HCT116 (cell line): Measurements from ENCODE around the gene TRIM6. TPM values are rescaled to one million over a fixed set of nuclear protein-coding genes. Genes with fewer than 3 reads are reported as not detected.

Experiments used
- ATAC-seq: fragments of 200-7000 bp; cut with Tn5 transposase; 2 replicates; pipeline ENCODE4 v1.9.1; 2020; ENCODE audit warnings: mild to moderate bottlenecking, moderate library complexity
- BruUV-seq: library from RNA; stranded (reverse); fragments of 400-500 nt; replicated peaks from 2 replicates; lab custom pipeline; 2021; lab: Mats Ljungman, UMichigan
- CTCF ChIA-PET: fragments of 300-600 bp; sonication (Branson Sonifier 250); formaldehyde crosslinking; loops from one replicate; lab custom pipeline; 2021; ENCODE audit warnings: antibody characterized with exemption; lab: Charles Lee
- POLR2A ChIA-PET: fragments of 300-600, 350-600 bp; sonication (Branson Sonifier 250); formaldehyde crosslinking; loops from one replicate; lab custom pipeline; 2021; ENCODE audit warnings: antibody characterized with exemption; lab: Charles Lee
- RAD21 ChIA-PET, 2 experiments: fragments of 300-600 bp; sonication (Branson Sonifier 250); formaldehyde crosslinking; loops; one replicate each; lab custom pipeline; 2023; ENCODE audit warnings: low total read pairs in 2 of 2; ENCODE audit not compliant: uncharacterized antibody in 2 of 2, unreplicated experiment in 2 of 2, low non-redundant PET in 1 of 2; lab: Charles Lee
- DNase-seq: peaks from one replicate; pipeline ENCODE4 v3.0.0-alpha.2; 2010; ENCODE audit warnings: low read depth, low spot score
- H2AFZ ChIP-seq: fragments of 200-600 bp; shearing (Covaris generic), sonication (generic); 2 replicates; pipeline ENCODE4 v1.6.1; 2017; ENCODE audit warnings: low read depth, mixed run types, mixed read lengths, antibody characterized with exemption, low read length; ENCODE audit not compliant: poor library complexity, severe bottlenecking
- H3K27ac ChIP-seq: 2 replicates; pipeline ENCODE4 v1.5.1; 2012; ENCODE audit warnings: low read depth, low read length
- H3K27me3 ChIP-seq: fragments of 200-600 bp; sonication (generic); 2 replicates; pipeline ENCODE4 v1.6.1; 2016; ENCODE audit warnings: mixed run types, low read length, mixed read lengths; ENCODE audit not compliant: insufficient read depth
- H3K36me3 ChIP-seq, 2 experiments: fragments of 200-500 bp in 1 of 2; fragments of 200-600 bp in 1 of 2; sonication (Bioruptor generic) in 1 of 2; sonication (generic) in 1 of 2; 2 replicates each; pipeline versions ENCODE4 v1.5.1 to v1.6.1; 2014 to 2016; ENCODE audit warnings: low read length in 2 of 2, inconsistent platforms in 1 of 2, mixed read lengths in 1 of 2, mixed run types in 1 of 2; ENCODE audit not compliant: insufficient read depth in 2 of 2, control insufficient read depth in 1 of 2
- H3K4me1 ChIP-seq, 2 experiments: fragments of 200-600 bp in 1 of 2; sonication (generic) in 1 of 2; 2 replicates each; pipeline versions ENCODE4 v1.5.1 to v1.6.1; 2012 to 2017; ENCODE audit warnings: low read length in 2 of 2, inconsistent platforms in 1 of 2, mild to moderate bottlenecking in 1 of 2, mixed read lengths in 1 of 2, mixed run types in 1 of 2, moderate library complexity in 1 of 2; ENCODE audit not compliant: insufficient read depth in 2 of 2, control insufficient read depth in 1 of 2
- H3K4me2 ChIP-seq: fragments of 200-600 bp; sonication (generic); 2 replicates; pipeline ENCODE4 v1.6.1; 2017; ENCODE audit warnings: mixed run types, low read length, mixed read lengths
- H3K4me3 ChIP-seq, 2 experiments: fragments of 200-600 bp in 1 of 2; sonication (generic) in 1 of 2; replicated peaks in 1 of 2; 2 replicates each; pipeline ENCODE4 v1.5.1; 2011 to 2016; ENCODE audit warnings: low read length in 2 of 2, control low read depth in 1 of 2, low read depth in 1 of 2, mild to moderate bottlenecking in 1 of 2, mixed read lengths in 1 of 2, mixed run types in 1 of 2
- H3K79me2 ChIP-seq: fragments of 200-600 bp; sonication (generic); 2 replicates; pipeline ENCODE4 v1.6.1; 2017; ENCODE audit warnings: mild to moderate bottlenecking, mixed run types, low read length, moderate library complexity, mixed read lengths; ENCODE audit not compliant: insufficient read depth
- H3K9ac ChIP-seq: fragments of 200-600 bp; sonication (generic); 2 replicates; pipeline ENCODE4 v1.6.1; 2016; ENCODE audit warnings: low read length, mixed read lengths
- H3K9me2 ChIP-seq: fragments of 200-600 bp; sonication (generic), shearing (Covaris generic); 2 replicates; pipeline ENCODE4 v1.6.1; 2017; ENCODE audit warnings: mixed run types, mild to moderate bottlenecking, moderate library complexity; ENCODE audit not compliant: insufficient read depth
- H3K9me3 ChIP-seq, 2 experiments: fragments of 200-500 bp in 1 of 2; fragments of 200-600 bp in 1 of 2; sonication (Bioruptor generic) in 1 of 2; sonication (generic) in 1 of 2; 2 replicates each; pipeline ENCODE4 v1.6.1; 2014 to 2017; ENCODE audit warnings: low read length in 2 of 2, mixed read lengths in 2 of 2, inconsistent platforms in 1 of 2, low read depth in 1 of 2, mild to moderate bottlenecking in 1 of 2, mixed run types in 1 of 2, moderate library complexity in 1 of 2; ENCODE audit not compliant: control insufficient read depth in 1 of 2, insufficient read depth in 1 of 2
- H4K20me1 ChIP-seq: fragments of 200-600 bp; sonication (generic), shearing (Covaris generic); 2 replicates; pipeline ENCODE4 v1.6.1; 2017; ENCODE audit warnings: mixed run types, mild to moderate bottlenecking, moderate library complexity; ENCODE audit not compliant: insufficient read depth
- ATF3 ChIP-seq: IDR thresholded peaks from 2 replicates; pipeline ENCODE4 v1.6.1; 2012
- CBX3 ChIP-seq: IDR thresholded peaks from 2 replicates; pipeline ENCODE4 v1.6.1; 2012; ENCODE audit warnings: low read depth
- CEBPB ChIP-seq: IDR thresholded peaks from 2 replicates; pipeline ENCODE4 v1.6.1; 2012; ENCODE audit warnings: low read depth
- CTCF ChIP-seq, 3 experiments: fragments of 200-600 bp in 1 of 3; sonication (generic) in 1 of 3; IDR thresholded peaks in 2 of 3; conservative IDR thresholded peaks in 1 of 3; 2 replicates each; pipeline ENCODE4 v1.5.1; 2012 to 2017; ENCODE audit warnings: low read depth in 2 of 3, low read length in 2 of 3, antibody characterized with exemption in 1 of 3, borderline replicate concordance in 1 of 3, control low read depth in 1 of 3, mild to moderate bottlenecking in 1 of 3, mixed read lengths in 1 of 3, mixed run types in 1 of 3, moderate library complexity in 1 of 3; ENCODE audit not compliant: insufficient read depth in 1 of 3
- EGR1 ChIP-seq: IDR thresholded peaks from 2 replicates; pipeline ENCODE4 v1.6.1; 2012; ENCODE audit warnings: low read depth
- ELF1 ChIP-seq: IDR thresholded peaks from 2 replicates; pipeline ENCODE4 v1.6.1; 2012; ENCODE audit warnings: low read depth, borderline replicate concordance
- EZH2 ChIP-seq: fragments of 200-600 bp; sonication (generic); IDR thresholded peaks from 2 replicates; pipeline ENCODE4 v1.6.1; 2017; ENCODE audit warnings: antibody characterized with exemption, mixed run types
- JUND ChIP-seq: IDR thresholded peaks from 2 replicates; pipeline ENCODE4 v1.6.1; 2012
- MAX ChIP-seq: IDR thresholded peaks from 2 replicates; pipeline ENCODE4 v1.6.1; 2012
- POLR2A ChIP-seq: IDR thresholded peaks from 2 replicates; pipeline ENCODE4 v1.7.0; 2011; ENCODE audit warnings: borderline replicate concordance; ENCODE audit not compliant: insufficient read depth, insufficient read length; ENCODE audit errors: extremely low read depth
- SIN3A ChIP-seq: IDR thresholded peaks from 2 replicates; pipeline ENCODE4 v1.6.1; 2012; ENCODE audit warnings: low read depth
- SP1 ChIP-seq: IDR thresholded peaks from 2 replicates; pipeline ENCODE4 v1.6.1; 2012; ENCODE audit warnings: low read depth
- SRF ChIP-seq: IDR thresholded peaks from 2 replicates; pipeline ENCODE4 v1.6.1; 2012; ENCODE audit warnings: low read depth
- TCF7L2 ChIP-seq: IDR thresholded peaks from 2 replicates; pipeline ENCODE4 v1.7.0; 2011; ENCODE audit warnings: borderline replicate concordance, inconsistent platforms; ENCODE audit not compliant: insufficient read depth, insufficient read length; ENCODE audit errors: extremely low read depth
- YY1 ChIP-seq: IDR thresholded peaks from 2 replicates; pipeline ENCODE4 v1.6.1; 2011; ENCODE audit warnings: low read length, low read depth, moderate library complexity, mild to moderate bottlenecking; ENCODE audit not compliant: insufficient replicate concordance; ENCODE audit errors: extremely low read depth
- ZNF274 ChIP-seq: fragments of 200-500 bp; sonication (Bioruptor generic); IDR thresholded peaks from 2 replicates; pipeline ENCODE4 v1.6.1; 2014; ENCODE audit warnings: mild to moderate bottlenecking, low read depth, low read length, inconsistent platforms
- intact Hi-C: fragments of 100-400 bp; cut with micrococcal nuclease; formaldehyde crosslinking; loops from 2 replicates; pipeline ENCODE4 v1.10.0; 2022
- total RNA-seq: library from RNA; stranded (reverse); gene quantifications from one replicate; pipeline ENCODE4 v1.2.1, GENCODE V29; 2021; ENCODE audit not compliant: unreplicated experiment

TRIM6 gene
- total RNA-seq, 1 experiment from 2014 or later, result 3.0 TPM

- TF ChIP-seq CTCF (IDR thresholded peaks at IDR 0.05 in 2 of 3, conservative IDR thresholded peaks at IDR 0.05 in 1 of 3; ENCODE audit: borderline replicate concordance in 1 of 3, insufficient read depth in 1 of 3, low read depth in 2 of 3, low read length in 2 of 3) (no peak), ATF3 (no peak)
Measured at GRCh38 chr11:5564259-5565019, 32.0 kb upstream of the TRIM6 start (continued).

GRCh38 chr11:5574654-5575053 lies 21.8 kb upstream of the TRIM6 start:
- RAD21 ChIA-PET, result no interaction called here
- H3K9ac ChIP-seq, result no peak overlapping the region
- peaks cover 36% of the 10 kb centered on the region; the same call in 1 of the 2 replicates for H3K27me3 ChIP-seq
- no peak overlapping the region for H2AFZ ChIP-seq
- H3K9me2 ChIP-seq, result no peaks in the 10 kb centered on the region
- H3K4me1 ChIP-seq, result no peaks in the 10 kb centered on the region
- no peak overlapping the region for H3K4me2 ChIP-seq
- DNase-seq (no peak), ATAC-seq (no peak)
- H4K20me1 ChIP-seq, result no peaks in the 10 kb centered on the region
- POLR2A ChIA-PET, result no interaction called here
- CTCF ChIA-PET, result no interaction called here
- no peaks in the 10 kb centered on the region for H3K36me3 ChIP-seq
- no peaks in the 10 kb centered on the region for H3K79me2 ChIP-seq
- intact Hi-C loops, result no loop called here
- H3K4me3 ChIP-seq, result no peak overlapping the region
- BruUV-seq, result no TSS peak
- TF ChIP-seq ZNF274 (no peak), ELF1 (no peak), SP1 (no peak), SRF (no peak), EGR1 (no peak), EZH2 (no peak), ATF3 (no peak), TCF7L2 (no peak), CEBPB (no peak), SIN3A (no peak), MAX (no peak), JUND (no peak), YY1 (no peak), POLR2A (no peak), CTCF (IDR thresholded peaks at IDR 0.05 in 2 of 3, conservative IDR thresholded peaks at IDR 0.05 in 1 of 3; ENCODE audit: borderline replicate concordance in 1 of 3, insufficient read depth in 1 of 3, low read depth in 2 of 3, low read length in 2 of 3) (no peak), CBX3 (no peak)
- H3K27ac ChIP-seq, result no peak overlapping the region
- H3K9me3 ChIP-seq, result no peaks in the 10 kb centered on the region
